Osteoblast (primary cell): Measurements from ENCODE around the gene CORIN. TPM values are rescaled to one million over a fixed set of nuclear protein-coding genes. Genes with fewer than 3 reads are reported as not detected.

Experiments used
- DNase-seq: peaks from one replicate; pipeline ENCODE4 v3.0.0; 2011; ENCODE audit warnings: low spot score, mixed read lengths; ENCODE audit not compliant: insufficient read length; ENCODE audit errors: missing footprints
- H2AFZ ChIP-seq: 2 replicates; pipeline ENCODE4 v1.6.0; 2011; ENCODE audit warnings: mild to moderate bottlenecking, low read length
- H3K27ac ChIP-seq: 2 replicates; pipeline ENCODE4 v1.5.1; 2011; ENCODE audit warnings: mild to moderate bottlenecking, low read depth, low read length, moderate library complexity
- H3K27me3 ChIP-seq: 2 replicates; pipeline ENCODE4 v1.6.0; 2012; ENCODE audit warnings: mild to moderate bottlenecking, control low read depth, inconsistent platforms, low read length, moderate library complexity; ENCODE audit not compliant: insufficient read depth
- H3K36me3 ChIP-seq: 2 replicates; pipeline ENCODE4 v1.5.1; 2011; ENCODE audit warnings: mild to moderate bottlenecking, low read length, control low read depth, moderate library complexity; ENCODE audit not compliant: insufficient read depth
- H3K4me1 ChIP-seq: 2 replicates; pipeline ENCODE4 v1.5.1; 2011; ENCODE audit warnings: mild to moderate bottlenecking, low read length, control low read depth, moderate library complexity; ENCODE audit not compliant: insufficient read depth
- H3K4me2 ChIP-seq: 2 replicates; pipeline ENCODE4 v1.6.0; 2011; ENCODE audit warnings: mild to moderate bottlenecking, low read length; ENCODE audit not compliant: insufficient read depth
- H3K4me3 ChIP-seq: fragments of 200-600 bp; sonication (generic); 3 replicates; pipeline ENCODE4 v1.5.1; 2012; ENCODE audit warnings: mild to moderate bottlenecking, low read length, inconsistent platforms; ENCODE audit not compliant: insufficient read depth
- H3K79me2 ChIP-seq: 2 replicates; pipeline ENCODE4 v1.6.0; 2012; ENCODE audit warnings: mild to moderate bottlenecking, low read length, control low read depth, inconsistent platforms; ENCODE audit not compliant: insufficient read depth
- H3K9me3 ChIP-seq: 2 replicates; pipeline ENCODE4 v1.5.1; 2011; ENCODE audit warnings: low read depth, low read length, control low read depth
- H4K20me1 ChIP-seq: 2 replicates; pipeline ENCODE4 v1.6.0; 2012; ENCODE audit warnings: mild to moderate bottlenecking, low read length, control low read depth; ENCODE audit not compliant: insufficient read depth
- CTCF ChIP-seq: IDR thresholded peaks from 2 replicates; pipeline ENCODE4 v1.5.1; 2011; ENCODE audit warnings: mild to moderate bottlenecking, low read depth, low read length, moderate library complexity; ENCODE audit errors: extremely low read depth
- total RNA-seq: library from RNA; depleted of rRNA; stranded (reverse); fragments of >200 nt; gene quantifications from 2 replicates; pipeline ENCODE4 v1.2.3, GENCODE V29; 2012

Gene CORIN
- total RNA-seq, 1 donor, result 0.36 TPM

DNA sequence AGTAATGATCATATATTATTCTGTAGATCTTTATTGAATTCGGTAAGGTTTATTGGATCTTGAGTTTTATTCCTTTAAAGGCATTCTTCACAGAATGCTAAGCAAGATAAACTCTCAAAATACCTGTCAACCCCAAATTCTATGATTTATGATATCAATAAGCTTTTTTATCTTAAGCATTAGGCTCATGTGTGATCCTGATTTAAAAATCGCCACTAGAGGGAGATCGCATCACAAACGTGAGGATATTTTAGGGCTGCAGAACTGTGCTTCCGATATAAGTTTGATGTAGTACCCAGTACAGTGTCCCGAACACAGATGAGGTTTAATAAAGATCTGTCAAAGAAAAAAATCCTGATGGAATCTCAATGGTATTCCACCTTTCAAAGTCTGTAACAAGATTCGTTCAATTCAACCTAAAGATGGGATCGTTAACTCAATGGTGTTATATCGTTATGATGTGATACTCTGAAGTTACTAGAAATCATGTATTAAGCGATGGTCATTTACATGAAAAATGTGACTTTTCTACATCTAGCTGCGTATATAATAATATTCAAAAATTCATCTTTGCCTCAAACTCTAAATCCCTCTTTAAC is 169.0 kb downstream of the CORIN start:
- H3K27me3 ChIP-seq, result no peaks in the 10 kb centered on the region
- no peaks in the 10 kb centered on the region for H4K20me1 ChIP-seq
- H3K4me2 ChIP-seq, result peak overlapping the region; percentile 52
- peak; percentile 79 for TF ChIP-seq CTCF
- H3K27ac ChIP-seq, result no peak overlapping the region
- H3K79me2 ChIP-seq, result no peaks in the 10 kb centered on the region
- H3K36me3 ChIP-seq, result no peaks in the 10 kb centered on the region
- H3K4me3 ChIP-seq, result peak overlapping the region; percentile 21
- no peaks in the 10 kb centered on the region for H3K4me1 ChIP-seq
- no peak for DNase-seq
- no peaks in the 10 kb centered on the region for H3K9me3 ChIP-seq
- no peak overlapping the region for H2AFZ ChIP-seq

DNA sequence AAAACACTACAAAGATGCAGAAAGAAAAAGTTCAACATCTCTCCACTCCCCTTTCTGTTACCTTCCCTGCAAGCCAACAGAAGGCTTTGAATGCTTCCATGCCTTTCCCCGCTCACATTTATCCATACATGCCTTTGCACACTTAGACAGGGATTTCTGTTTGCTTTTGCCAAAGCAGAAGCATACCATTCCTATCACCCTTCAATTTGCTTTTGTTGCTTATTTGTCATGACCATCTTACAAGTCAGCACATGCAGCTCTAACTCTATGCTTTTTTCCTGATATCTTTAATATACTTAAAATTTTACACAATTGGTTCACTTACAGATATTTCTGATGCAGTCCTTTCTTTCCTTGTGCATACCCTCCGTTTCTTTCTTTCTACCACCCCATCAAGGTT is 169.6 kb downstream of the CORIN start:
- Histone ChIP-seq H3K4me1 (no peaks in the 10 kb centered on the region), H3K4me2 (no peak overlapping the region)
- no peak for TF ChIP-seq CTCF

DNA sequence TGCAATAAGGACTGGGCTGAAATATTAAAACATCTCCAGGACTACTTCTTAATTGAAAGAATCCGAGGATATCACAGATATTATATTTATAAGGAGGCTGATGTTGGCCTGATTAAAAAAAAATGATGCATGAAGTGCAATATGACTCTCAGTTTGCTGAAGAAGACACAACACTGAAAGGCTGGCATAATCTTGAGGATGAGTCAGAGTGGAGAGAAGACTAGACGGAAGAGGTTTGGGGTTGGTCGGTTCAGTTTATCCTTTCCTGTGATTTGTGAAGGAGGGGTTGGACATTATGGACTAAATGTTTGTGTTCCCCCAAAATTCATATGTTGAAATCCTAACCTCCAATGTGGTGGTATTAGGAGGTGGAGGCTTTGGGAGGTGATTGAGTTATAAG is 170.3 kb downstream of the CORIN start:
- DNase-seq, result no peak
- Histone ChIP-seq H3K79me2 (no peaks in the 10 kb centered on the region), H3K4me3 (no peak overlapping the region), H3K36me3 (no peaks in the 10 kb centered on the region), H3K4me2 (no peak overlapping the region), H2AFZ (no peak overlapping the region), H4K20me1 (no peaks in the 10 kb centered on the region), H3K9me3 (no peaks in the 10 kb centered on the region), H3K27ac (no peak overlapping the region), H3K4me1 (no peaks in the 10 kb centered on the region), H3K27me3 (no peaks in the 10 kb centered on the region)
- TF ChIP-seq CTCF, result no peak

More for the DNA sequence above, 169.6 kb downstream of the CORIN start:
- no peaks in the 10 kb centered on the region for H3K27me3 ChIP-seq
- no peak overlapping the region for H3K27ac ChIP-seq
- no peak overlapping the region for H2AFZ ChIP-seq
- H4K20me1 ChIP-seq, result no peaks in the 10 kb centered on the region
- no peaks in the 10 kb centered on the region for H3K9me3 ChIP-seq
- H3K79me2 ChIP-seq, result no peaks in the 10 kb centered on the region
- no peak overlapping the region for H3K4me3 ChIP-seq
- H3K36me3 ChIP-seq, result no peaks in the 10 kb centered on the region
- DNase-seq, result no peak

GRCh38 chr4:47664051-47664826 is 173.6 kb downstream of the CORIN start:
- Histone ChIP-seq H3K4me2 (no peak overlapping the region), H3K9me3 (no peaks in the 10 kb centered on the region), H3K27ac (no peak overlapping the region), H3K4me3 (no peak overlapping the region), H2AFZ (no peak overlapping the region), H3K4me1 (no peaks in the 10 kb centered on the region), H3K79me2 (no peaks in the 10 kb centered on the region), H3K36me3 (no peaks in the 10 kb centered on the region), H4K20me1 (no peaks in the 10 kb centered on the region), H3K27me3 (no peaks in the 10 kb centered on the region)
- TF ChIP-seq CTCF, result no peak
- no peak for DNase-seq
